Measurements from ENCODE around the gene TSPAN18.

TSPAN18 gene

DNA sequence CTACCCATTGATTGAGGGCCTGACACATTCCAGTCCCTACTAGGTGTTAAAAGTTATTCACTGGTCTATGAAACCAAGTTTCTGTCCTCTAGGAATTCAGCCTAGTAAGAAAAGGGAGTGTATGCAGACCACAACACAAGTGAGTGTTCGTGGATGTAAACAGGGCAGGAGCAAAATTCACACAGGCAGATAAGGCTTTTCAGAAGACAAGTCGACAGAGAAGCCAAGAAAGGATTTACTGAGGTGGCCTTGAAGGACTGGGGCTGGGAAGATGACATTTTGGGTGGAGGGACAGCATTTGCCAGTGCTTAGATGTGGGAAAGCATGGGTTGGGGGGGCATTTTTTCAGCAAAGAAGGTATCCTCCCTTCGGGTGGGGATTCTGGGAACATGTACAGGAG is 76.2 kb downstream of the TSPAN18 start:
- TF ChIP-seq, protein P1, sequence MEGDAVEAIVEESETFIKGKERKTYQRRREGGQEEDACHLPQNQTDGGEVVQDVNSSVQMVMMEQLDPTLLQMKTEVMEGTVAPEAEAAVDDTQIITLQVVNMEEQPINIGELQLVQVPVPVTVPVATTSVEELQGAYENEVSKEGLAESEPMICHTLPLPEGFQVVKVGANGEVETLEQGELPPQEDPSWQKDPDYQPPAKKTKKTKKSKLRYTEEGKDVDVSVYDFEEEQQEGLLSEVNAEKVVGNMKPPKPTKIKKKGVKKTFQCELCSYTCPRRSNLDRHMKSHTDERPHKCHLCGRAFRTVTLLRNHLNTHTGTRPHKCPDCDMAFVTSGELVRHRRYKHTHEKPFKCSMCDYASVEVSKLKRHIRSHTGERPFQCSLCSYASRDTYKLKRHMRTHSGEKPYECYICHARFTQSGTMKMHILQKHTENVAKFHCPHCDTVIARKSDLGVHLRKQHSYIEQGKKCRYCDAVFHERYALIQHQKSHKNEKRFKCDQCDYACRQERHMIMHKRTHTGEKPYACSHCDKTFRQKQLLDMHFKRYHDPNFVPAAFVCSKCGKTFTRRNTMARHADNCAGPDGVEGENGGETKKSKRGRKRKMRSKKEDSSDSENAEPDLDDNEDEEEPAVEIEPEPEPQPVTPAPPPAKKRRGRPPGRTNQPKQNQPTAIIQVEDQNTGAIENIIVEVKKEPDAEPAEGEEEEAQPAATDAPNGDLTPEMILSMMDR (IDR thresholded peaks at IDR 0.05; ENCODE audit: low read depth, low read length) = no peak
- in situ Hi-C loops (cut with HindIII; ENCODE audit: low sequenced_read_pairs) = no loop called here
- no peak overlapping the region for H3K4me3 ChIP-seq (ENCODE audit: low read depth, low read length)
- DNase-seq (ENCODE audit: low read depth, low spot score) = no peak

DNA sequence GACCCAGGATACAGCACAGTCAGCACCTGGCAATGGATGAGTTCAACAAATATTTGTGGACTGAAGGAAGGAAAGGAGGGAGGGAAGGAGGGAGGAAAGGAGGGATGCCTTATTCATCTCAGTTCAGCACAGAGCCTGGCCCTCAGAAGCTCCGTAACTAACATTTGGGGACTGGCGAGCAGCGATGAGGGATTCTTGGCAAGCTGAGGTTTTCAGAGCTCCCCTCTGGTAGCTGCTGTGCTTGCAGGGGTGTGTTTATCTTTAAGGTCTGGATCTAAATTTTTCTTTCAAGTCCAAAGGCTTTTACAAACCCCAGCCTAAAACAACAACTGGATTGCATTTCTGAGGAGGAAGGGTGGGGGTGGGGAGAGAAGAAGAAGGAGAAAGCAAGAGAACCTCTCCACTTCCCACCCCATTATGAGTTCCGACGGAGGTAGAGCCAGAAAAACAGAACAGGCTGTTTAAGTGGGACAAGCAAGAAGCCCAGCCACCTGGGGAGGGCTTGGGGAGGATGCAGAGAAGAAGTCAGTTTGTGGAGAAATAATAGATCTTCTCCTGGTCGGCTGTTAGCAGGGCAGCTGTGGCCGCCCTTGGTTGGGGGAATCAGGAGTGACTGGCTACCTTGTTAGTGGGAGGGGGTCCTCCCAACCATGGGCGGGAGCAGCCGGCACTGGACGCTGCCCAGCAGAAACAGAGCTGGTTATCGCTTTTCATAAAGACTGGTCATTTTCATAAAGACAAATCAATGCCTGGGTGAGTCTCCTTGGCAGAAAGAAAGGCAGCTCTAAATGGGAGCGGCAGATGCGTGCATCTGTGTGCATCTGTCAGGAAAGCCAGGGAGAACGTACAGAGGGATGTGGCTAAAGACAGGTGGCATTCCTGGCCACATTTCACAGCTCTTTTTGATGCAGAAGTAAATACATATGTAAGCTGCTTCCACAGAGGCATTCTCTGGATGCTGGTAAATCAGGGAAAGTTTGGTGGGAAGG is 78.0 kb downstream of the TSPAN18 start:
- H3K4me3 ChIP-seq (ENCODE audit: low read depth, low read length) = no peak overlapping the region
- in situ Hi-C loops (cut with HindIII; ENCODE audit: low sequenced_read_pairs) = no loop called here
- TF ChIP-seq, protein P1 (IDR thresholded peaks at IDR 0.05; ENCODE audit: low read depth, low read length) = no peak
- no peak for DNase-seq (ENCODE audit: low read depth, low spot score)

DNA sequence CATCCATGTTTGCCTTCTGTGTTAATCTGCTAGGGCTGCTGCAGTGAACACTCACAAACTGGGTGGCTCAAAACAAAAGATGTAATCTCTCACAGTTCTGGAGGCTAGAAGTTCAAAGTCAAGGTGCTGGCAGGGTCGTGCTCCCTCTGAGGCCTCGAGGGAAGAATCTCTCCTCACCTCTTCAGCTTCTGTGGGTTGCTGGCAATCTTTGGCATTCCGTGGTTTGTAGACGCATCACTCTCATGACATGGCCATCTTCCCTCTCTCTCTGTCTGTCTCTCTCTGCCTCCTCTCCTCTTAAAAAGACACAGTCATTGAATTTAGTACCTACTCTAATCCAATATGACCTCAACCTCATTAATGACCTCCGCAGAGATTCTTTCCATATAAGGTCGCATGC is 78.8 kb downstream of the TSPAN18 start:
- in situ Hi-C loops (cut with HindIII; ENCODE audit: low sequenced_read_pairs) = no loop called here
- no peak overlapping the region for H3K4me3 ChIP-seq (ENCODE audit: low read depth, low read length)
- DNase-seq (ENCODE audit: low read depth, low spot score) = no peak
- TF ChIP-seq, protein P1 (IDR thresholded peaks at IDR 0.05; ENCODE audit: low read depth, low read length) = no peak

DNA sequence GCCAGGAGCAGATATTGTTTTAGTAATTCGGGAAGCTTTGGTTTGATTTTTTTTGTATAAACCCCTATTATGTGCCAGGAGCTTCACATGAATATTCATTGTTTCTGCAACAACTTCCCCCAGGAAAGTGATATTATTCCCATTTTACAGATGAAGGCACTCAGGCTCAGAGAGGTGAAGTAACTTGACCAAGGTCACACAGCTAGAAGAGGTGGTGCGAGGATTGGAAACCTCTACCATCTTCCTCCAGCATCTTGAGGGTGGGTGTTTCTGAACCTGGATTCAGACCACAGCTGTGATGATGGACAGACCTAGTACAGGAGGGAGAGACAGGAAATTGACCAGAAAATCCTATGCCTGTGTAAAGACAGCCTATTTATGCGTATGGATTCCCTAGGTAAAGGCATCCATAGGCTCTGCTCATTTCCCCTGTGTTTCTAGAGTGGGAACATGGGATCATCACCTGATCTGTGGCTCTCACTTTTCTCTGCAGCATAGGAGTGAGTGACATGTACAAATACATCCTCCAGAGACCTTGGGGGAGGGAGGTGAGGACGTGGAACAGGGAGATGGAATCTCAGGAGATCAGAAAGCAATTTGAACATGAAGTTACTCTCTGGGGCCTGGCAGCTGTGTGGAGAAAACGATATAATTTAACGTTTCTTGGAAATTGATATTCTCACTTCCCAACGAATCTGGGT is 81.4 kb downstream of the TSPAN18 start:
- H3K4me3 ChIP-seq (ENCODE audit: low read depth, low read length) = no peak overlapping the region
- TF ChIP-seq, protein P1 (IDR thresholded peaks at IDR 0.05; ENCODE audit: low read depth, low read length) = no peak
- DNase-seq (ENCODE audit: low read depth, low spot score) = no peak
- in situ Hi-C loops (cut with HindIII; ENCODE audit: low sequenced_read_pairs) = no loop called here

DNA sequence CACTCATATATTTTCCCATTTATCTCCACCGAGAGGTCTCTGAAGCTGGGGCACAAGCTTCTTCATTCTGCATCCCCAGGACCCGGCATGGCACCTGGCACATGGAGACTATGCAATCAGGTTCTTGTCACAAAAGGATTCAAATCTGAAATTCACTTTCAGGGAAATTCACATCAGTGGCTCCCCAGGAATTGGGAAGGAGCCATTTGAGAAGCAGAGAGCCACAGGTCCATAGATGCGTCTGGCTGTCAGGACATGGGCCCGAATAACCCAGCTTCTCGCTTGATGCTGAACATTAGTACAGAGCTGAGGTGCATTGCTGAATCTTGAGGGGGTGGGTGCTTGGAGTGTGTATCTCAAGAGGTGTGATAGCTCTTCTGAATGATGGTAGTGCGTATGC is 82.5 kb downstream of the TSPAN18 start:
- in situ Hi-C loops (cut with HindIII; ENCODE audit: low sequenced_read_pairs) = no loop called here
- TF ChIP-seq, protein P1 (IDR thresholded peaks at IDR 0.05; ENCODE audit: low read depth, low read length) = no peak
- DNase-seq (ENCODE audit: low read depth, low spot score) = no peak
- no peak overlapping the region for H3K4me3 ChIP-seq (ENCODE audit: low read depth, low read length)

DNA sequence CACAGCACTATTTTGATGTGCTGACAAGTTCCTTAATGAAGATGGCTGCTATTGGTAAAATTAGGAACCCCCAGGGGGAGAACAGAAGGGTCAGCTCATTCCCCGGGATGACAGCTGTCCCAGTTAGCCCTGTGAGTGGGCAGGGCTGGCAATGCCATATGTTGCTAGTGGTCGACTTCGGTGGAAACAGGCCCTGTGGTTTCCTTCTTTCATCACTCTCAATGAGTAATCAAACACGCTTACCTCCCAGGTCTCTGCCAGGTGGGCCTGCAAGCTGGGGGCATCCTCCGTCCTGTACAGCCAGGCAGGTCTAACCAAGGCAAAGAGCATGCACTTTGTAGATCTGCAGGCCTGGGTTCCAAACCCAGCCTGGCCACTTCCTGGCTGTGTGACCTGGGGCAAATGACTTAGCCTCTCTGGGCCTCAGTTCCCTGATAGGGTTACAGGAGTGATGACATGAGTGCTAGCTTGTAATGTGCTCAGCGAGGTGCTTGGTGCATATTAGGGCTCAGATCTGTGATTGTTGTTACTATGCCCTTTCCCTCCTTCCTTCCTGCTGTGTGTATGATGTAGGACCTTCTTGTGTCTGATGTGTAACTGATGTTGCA is 85.2 kb downstream of the TSPAN18 start:
- TF ChIP-seq, protein P1 (IDR thresholded peaks at IDR 0.05; ENCODE audit: low read depth, low read length) = no peak
- H3K4me3 ChIP-seq (ENCODE audit: low read depth, low read length) = no peak overlapping the region
- DNase-seq (ENCODE audit: low read depth, low spot score) = no peak
- in situ Hi-C loops (cut with HindIII; ENCODE audit: low sequenced_read_pairs) = no loop called here
